ENCODE measurements around the gene PCCA. TPM values are rescaled to one million over a fixed set of nuclear protein-coding genes. Genes with fewer than 3 reads are reported as not detected.

The PCCA gene
- total and polyA plus RNA-seq, 2 of the 13 experiments (the other 11 are each of a cell fraction or from before 2014, with no cell fraction given) = 15.0 to 32.2 TPM

- peak; percentile 55; the same call in 1 of the 2 replicates for TF ChIP-seq YEATS2 (CRISPR knock-in tag; IDR thresholded peaks at IDR 0.05; ENCODE audit: borderline replicate concordance)
- TF ChIP-seq KAT2B (IDR thresholded peaks at IDR 0.05; ENCODE audit: borderline replicate concordance, low read depth, low read length) = no peak
- peak; percentile 93 for TF ChIP-seq ZNF543 (CRISPR knock-in tag; IDR thresholded peaks at IDR 0.05)
- TF ChIP-seq ZFP37 (CRISPR knock-in tag; IDR thresholded peaks at IDR 0.05; ENCODE audit: borderline replicate concordance) = 0 out of 2 replicates have a peak, but pooled peaks have one; percentile 79
- TF ChIP-seq RBAK (CRISPR knock-in tag; IDR thresholded peaks at IDR 0.05) = peak; percentile 29; the same call in 1 of the 2 replicates
- TF ChIP-seq, protein P1, sequence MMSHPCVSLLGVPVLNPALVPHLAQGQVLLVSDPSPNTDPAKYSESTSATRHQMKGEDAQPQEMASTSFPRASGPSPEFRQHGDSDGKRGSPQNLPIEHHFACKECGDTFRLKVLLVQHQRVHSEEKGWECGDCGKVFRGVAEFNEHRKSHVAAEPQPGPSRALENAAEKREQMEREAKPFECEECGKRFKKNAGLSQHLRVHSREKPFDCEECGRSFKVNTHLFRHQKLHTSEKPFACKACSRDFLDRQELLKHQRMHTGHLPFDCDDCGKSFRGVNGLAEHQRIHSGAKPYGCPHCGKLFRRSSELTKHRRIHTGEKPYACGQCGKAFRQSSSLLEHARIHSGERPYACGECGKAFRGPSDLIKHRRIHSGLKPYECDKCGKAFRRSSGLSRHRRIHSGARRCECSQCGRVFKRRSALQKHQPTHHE (CRISPR knock-in tag; IDR thresholded peaks at IDR 0.05; ENCODE audit: borderline replicate concordance) = peak; percentile 95
- TF ChIP-seq, protein P2, sequence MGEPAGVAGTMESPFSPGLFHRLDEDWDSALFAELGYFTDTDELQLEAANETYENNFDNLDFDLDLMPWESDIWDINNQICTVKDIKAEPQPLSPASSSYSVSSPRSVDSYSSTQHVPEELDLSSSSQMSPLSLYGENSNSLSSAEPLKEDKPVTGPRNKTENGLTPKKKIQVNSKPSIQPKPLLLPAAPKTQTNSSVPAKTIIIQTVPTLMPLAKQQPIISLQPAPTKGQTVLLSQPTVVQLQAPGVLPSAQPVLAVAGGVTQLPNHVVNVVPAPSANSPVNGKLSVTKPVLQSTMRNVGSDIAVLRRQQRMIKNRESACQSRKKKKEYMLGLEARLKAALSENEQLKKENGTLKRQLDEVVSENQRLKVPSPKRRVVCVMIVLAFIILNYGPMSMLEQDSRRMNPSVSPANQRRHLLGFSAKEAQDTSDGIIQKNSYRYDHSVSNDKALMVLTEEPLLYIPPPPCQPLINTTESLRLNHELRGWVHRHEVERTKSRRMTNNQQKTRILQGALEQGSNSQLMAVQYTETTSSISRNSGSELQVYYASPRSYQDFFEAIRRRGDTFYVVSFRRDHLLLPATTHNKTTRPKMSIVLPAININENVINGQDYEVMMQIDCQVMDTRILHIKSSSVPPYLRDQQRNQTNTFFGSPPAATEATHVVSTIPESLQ (CRISPR knock-in tag; conservative IDR thresholded peaks at IDR 0.05) = peak; percentile 22; the same call in 1 of the 2 replicates
- TF ChIP-seq, protein P3, sequence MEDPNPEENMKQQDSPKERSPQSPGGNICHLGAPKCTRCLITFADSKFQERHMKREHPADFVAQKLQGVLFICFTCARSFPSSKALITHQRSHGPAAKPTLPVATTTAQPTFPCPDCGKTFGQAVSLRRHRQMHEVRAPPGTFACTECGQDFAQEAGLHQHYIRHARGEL (CRISPR knock-in tag; IDR thresholded peaks at IDR 0.05) = peak; percentile 25; the same call in 1 of the 2 replicates
- TF ChIP-seq SOX5 (CRISPR knock-in tag; IDR thresholded peaks at IDR 0.05; ENCODE audit: borderline replicate concordance) = peak; percentile 66
- peak; percentile 59 for TF ChIP-seq IKZF5 (CRISPR knock-in tag; IDR thresholded peaks at IDR 0.05)
- TF ChIP-seq CBX2 (IDR thresholded peaks at IDR 0.05; ENCODE audit: low read depth, low read length) = no peak
- no peak; the same call in 1 of the 2 replicates for TF ChIP-seq CBX2 (CRISPR knock-in tag; IDR thresholded peaks at IDR 0.05; ENCODE audit: low read depth)
- TF ChIP-seq, protein P4, sequence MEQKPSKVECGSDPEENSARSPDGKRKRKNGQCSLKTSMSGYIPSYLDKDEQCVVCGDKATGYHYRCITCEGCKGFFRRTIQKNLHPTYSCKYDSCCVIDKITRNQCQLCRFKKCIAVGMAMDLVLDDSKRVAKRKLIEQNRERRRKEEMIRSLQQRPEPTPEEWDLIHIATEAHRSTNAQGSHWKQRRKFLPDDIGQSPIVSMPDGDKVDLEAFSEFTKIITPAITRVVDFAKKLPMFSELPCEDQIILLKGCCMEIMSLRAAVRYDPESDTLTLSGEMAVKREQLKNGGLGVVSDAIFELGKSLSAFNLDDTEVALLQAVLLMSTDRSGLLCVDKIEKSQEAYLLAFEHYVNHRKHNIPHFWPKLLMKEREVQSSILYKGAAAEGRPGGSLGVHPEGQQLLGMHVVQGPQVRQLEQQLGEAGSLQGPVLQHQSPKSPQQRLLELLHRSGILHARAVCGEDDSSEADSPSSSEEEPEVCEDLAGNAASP (CRISPR knock-in tag; IDR thresholded peaks at IDR 0.05; ENCODE audit: borderline replicate concordance) = peak; percentile 61; the same call in 1 of the 2 replicates
- peak; percentile 24; the same call in 1 of the 2 replicates for TF ChIP-seq ZNF703 (CRISPR knock-in tag; IDR thresholded peaks at IDR 0.05; ENCODE audit: borderline replicate concordance)
- TF ChIP-seq ZNF335 (CRISPR knock-in tag; IDR thresholded peaks at IDR 0.05) = no peak
- TF ChIP-seq ZNF282 (IDR thresholded peaks at IDR 0.05; ENCODE audit: partially characterized antibody) = no peak
- peak; percentile 50 for TF ChIP-seq SRSF1 (optimal IDR thresholded peaks at IDR 0.05; ENCODE audit: low read depth, low read length)
- TF ChIP-seq, protein P5, sequence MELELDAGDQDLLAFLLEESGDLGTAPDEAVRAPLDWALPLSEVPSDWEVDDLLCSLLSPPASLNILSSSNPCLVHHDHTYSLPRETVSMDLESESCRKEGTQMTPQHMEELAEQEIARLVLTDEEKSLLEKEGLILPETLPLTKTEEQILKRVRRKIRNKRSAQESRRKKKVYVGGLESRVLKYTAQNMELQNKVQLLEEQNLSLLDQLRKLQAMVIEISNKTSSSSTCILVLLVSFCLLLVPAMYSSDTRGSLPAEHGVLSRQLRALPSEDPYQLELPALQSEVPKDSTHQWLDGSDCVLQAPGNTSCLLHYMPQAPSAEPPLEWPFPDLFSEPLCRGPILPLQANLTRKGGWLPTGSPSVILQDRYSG (CRISPR knock-in tag; IDR thresholded peaks at IDR 0.05) = no peak; the same call in 1 of the 2 replicates
- TF ChIP-seq EP300 (IDR thresholded peaks at IDR 0.05; ENCODE audit: low read depth in 2 of 2, low read length in 2 of 2) = peak in 1 of 2 experiments; percentile 38; a peak in 2 of 4 replicates
- TF ChIP-seq EP300 (CRISPR knock-in tag; IDR thresholded peaks at IDR 0.05; ENCODE audit: borderline replicate concordance) = peak; percentile 8
- peak; percentile 76 for TF ChIP-seq DR1 (CRISPR knock-in tag; IDR thresholded peaks at IDR 0.05)
- peak; percentile 15 for TF ChIP-seq RAD21 (CRISPR knock-in tag; IDR thresholded peaks at IDR 0.05)
These were observed at the start of gene PCCA (continued) for GRCh38 chr13:100088644-100089464.
